H9 (cell line): Measurements from ENCODE around the gene IST1. TPM values are rescaled to one million over a fixed set of nuclear protein-coding genes. Genes with fewer than 3 reads are reported as not detected.

Experiments
- DNase-seq: peaks from one replicate; pipeline ENCODE4 v3.0.0-alpha.2; 2017
- H2AFZ ChIP-seq: one replicate; pipeline ENCODE4 v1.6.1; 2013; ENCODE audit warnings: mild to moderate bottlenecking, low read length, control low read depth, moderate library complexity
- H2AK5ac ChIP-seq: 2 replicates; pipeline ENCODE4 v1.6.1; 2013; ENCODE audit warnings: low read length, control low read depth, mixed read lengths; ENCODE audit not compliant: insufficient read length
- H2BK120ac ChIP-seq: one replicate; pipeline ENCODE4 v1.6.1; 2013; ENCODE audit warnings: low read depth, mild to moderate bottlenecking, low read length, control low read depth, inconsistent platforms; ENCODE audit not compliant: poor library complexity, severe bottlenecking
- H2BK12ac ChIP-seq: 2 replicates; pipeline ENCODE4 v1.6.1; 2013; ENCODE audit warnings: low read length, control low read depth, mixed read lengths, low read depth; ENCODE audit not compliant: insufficient read length
- H2BK15ac ChIP-seq: 2 replicates; pipeline ENCODE4 v1.6.1; 2013; ENCODE audit warnings: low read depth, low read length, control low read depth
- H2BK20ac ChIP-seq: one replicate; pipeline ENCODE4 v1.6.1; 2013; ENCODE audit warnings: low read depth, mild to moderate bottlenecking, low read length, control low read depth, inconsistent platforms; ENCODE audit not compliant: poor library complexity, severe bottlenecking
- H2BK5ac ChIP-seq: 2 replicates; pipeline ENCODE4 v1.6.1; 2013; ENCODE audit warnings: low read length, control low read depth, mixed read lengths; ENCODE audit not compliant: insufficient read length
- H3K14ac ChIP-seq: 2 replicates; pipeline ENCODE4 v1.6.1; 2013; ENCODE audit warnings: low read length, control low read depth; ENCODE audit not compliant: insufficient read depth
- H3K18ac ChIP-seq: 2 replicates; pipeline ENCODE4 v1.6.1; 2013; ENCODE audit warnings: low read depth, mild to moderate bottlenecking, mixed read lengths, low read length, control low read depth; ENCODE audit not compliant: insufficient read length
- H3K23ac ChIP-seq: 2 replicates; pipeline ENCODE4 v1.6.1; 2013; ENCODE audit warnings: low read length, control low read depth, mixed read lengths, low read depth; ENCODE audit not compliant: insufficient read length
- H3K23me2 ChIP-seq: 2 replicates; pipeline ENCODE4 v1.6.1; 2013; ENCODE audit warnings: low read depth, mild to moderate bottlenecking, mixed read lengths, low read length, control low read depth; ENCODE audit not compliant: insufficient read length, poor library complexity, severe bottlenecking
- H3K27ac ChIP-seq: 2 replicates; pipeline ENCODE4 v1.5.1; 2013; ENCODE audit warnings: low read length, control low read depth, mixed read lengths, low read depth; ENCODE audit not compliant: insufficient read length
- H3K27me3 ChIP-seq: 2 replicates; pipeline ENCODE4 v1.6.1; 2013; ENCODE audit warnings: low read length, control low read depth, inconsistent platforms; ENCODE audit not compliant: insufficient read depth
- H3K4ac ChIP-seq: 2 replicates; pipeline ENCODE4 v1.6.1; 2013; ENCODE audit warnings: low read depth, mild to moderate bottlenecking, control low read depth, inconsistent platforms, low read length, moderate library complexity
- H3K4me1 ChIP-seq: 2 replicates; pipeline ENCODE4 v1.6.1; 2013; ENCODE audit warnings: low read length, control low read depth, inconsistent platforms; ENCODE audit not compliant: insufficient read depth
- H3K4me2 ChIP-seq: 2 replicates; pipeline ENCODE4 v1.6.1; 2013; ENCODE audit warnings: low read length, control low read depth, mixed read lengths; ENCODE audit not compliant: insufficient read length, insufficient read depth
- H3K56ac ChIP-seq: 2 replicates; pipeline ENCODE4 v1.6.1; 2013; ENCODE audit warnings: low read depth, mild to moderate bottlenecking, mixed read lengths, low read length, control low read depth; ENCODE audit not compliant: insufficient read length
- H3K79me1 ChIP-seq: 2 replicates; pipeline ENCODE4 v1.6.1; 2013; ENCODE audit warnings: low read depth, mild to moderate bottlenecking, moderate library complexity, low read length, control low read depth, inconsistent platforms; ENCODE audit not compliant: insufficient read depth, poor library complexity, severe bottlenecking
- H3K79me2 ChIP-seq: 2 replicates; pipeline ENCODE4 v1.6.1; 2013; ENCODE audit warnings: low read length, control low read depth, inconsistent platforms; ENCODE audit not compliant: insufficient read depth
- H3K9ac ChIP-seq: 2 replicates; pipeline ENCODE4 v1.6.1; 2013; ENCODE audit warnings: low read length, control low read depth, mixed read lengths; ENCODE audit not compliant: insufficient read length; ENCODE audit errors: extremely low read depth
- H3K9me3 ChIP-seq: one replicate; pipeline ENCODE4 v1.6.1; 2013; ENCODE audit warnings: low read depth, low read length, inconsistent platforms; ENCODE audit not compliant: control insufficient read depth
- H3T11ph ChIP-seq: one replicate; pipeline ENCODE4 v1.6.1; 2013; ENCODE audit warnings: mild to moderate bottlenecking, low read length, control low read depth, inconsistent platforms
- H4K20me1 ChIP-seq: one replicate; pipeline ENCODE4 v1.6.1; 2013; ENCODE audit not compliant: control insufficient read depth, insufficient read length, insufficient read depth
- H4K5ac ChIP-seq: 2 replicates; pipeline ENCODE4 v1.6.1; 2013; ENCODE audit warnings: low read depth, mild to moderate bottlenecking, mixed read lengths, low read length, control low read depth; ENCODE audit not compliant: insufficient read length
- H4K8ac ChIP-seq: replicated peaks from 2 replicates; pipeline ENCODE4 v1.6.1; 2013; ENCODE audit warnings: low read length, control low read depth, mixed read lengths, low read depth; ENCODE audit not compliant: insufficient read length
- H4K91ac ChIP-seq: 2 replicates; pipeline ENCODE4 v1.6.1; 2013; ENCODE audit warnings: low read depth, mild to moderate bottlenecking, moderate library complexity, mixed read lengths, low read length, control low read depth; ENCODE audit not compliant: insufficient read length
- H3K27ac Mint-ChIP-seq, 3 experiments: 2 replicates in 2 of 3; 3 replicates in 1 of 3; pipeline ENCODE4 v1.8.0; 2020 to 2021; ENCODE audit warnings: mixed read lengths in 3 of 3, mild to moderate bottlenecking in 1 of 3, moderate library complexity in 1 of 3
- H3K27me3 Mint-ChIP-seq: 2 replicates; pipeline ENCODE4 v1.8.0; 2021; ENCODE audit warnings: low read depth, mild to moderate bottlenecking, moderate library complexity, mixed read lengths
- H3K36me3 Mint-ChIP-seq, 3 experiments: 2 replicates in 2 of 3; 3 replicates in 1 of 3; pipeline ENCODE4 v1.8.0; 2020 to 2021; ENCODE audit warnings: low read depth in 3 of 3, mixed read lengths in 3 of 3; ENCODE audit not compliant: insufficient read depth in 1 of 3
- H3K4me1 Mint-ChIP-seq, 2 experiments: 2 replicates each; pipeline ENCODE4 v1.8.0; 2020; ENCODE audit warnings: mixed read lengths in 2 of 2
- H3K4me3 Mint-ChIP-seq, 2 experiments: 2 replicates in 1 of 2; 3 replicates in 1 of 2; pipeline ENCODE4 v1.8.0; 2020 to 2021; ENCODE audit warnings: mild to moderate bottlenecking in 2 of 2, mixed read lengths in 2 of 2, moderate library complexity in 1 of 2
- H3K9me3 Mint-ChIP-seq, 2 experiments: 2 replicates in 1 of 2; 3 replicates in 1 of 2; pipeline ENCODE4 v1.8.0; 2020; ENCODE audit warnings: mild to moderate bottlenecking in 2 of 2, mixed read lengths in 2 of 2, moderate library complexity in 1 of 2
- WGBS: extraction: QIAGEN DNeasy Blood & Tissue Kit; methylation state at CpG from one replicate; pipeline ENCODE4 v1.1.7; 2013; ENCODE audit warnings: missing lambda C conversion rate, low lambda C conversion rate, mixed read lengths; ENCODE audit not compliant: insufficient read length; ENCODE audit errors: extremely low coverage; 5-methylcytosine and 5-hydroxymethylcytosine counted together
- total RNA-seq: library from RNA; stranded (reverse); gene quantifications from 2 replicates; pipeline ENCODE4 v1.2.1, GENCODE V29; 2021
- TF ChIP-seq, protein P1 (sequence below): fragments of 200-600 bp; sonication (generic); conservative IDR thresholded peaks from 3 replicates; pipeline ENCODE4 v1.8.0; 2021; ENCODE audit warnings: antibody characterized with exemption, mild to moderate bottlenecking

IST1 gene
- total RNA-seq, 1 experiment from 2014 or later: 263 TPM

DNA sequence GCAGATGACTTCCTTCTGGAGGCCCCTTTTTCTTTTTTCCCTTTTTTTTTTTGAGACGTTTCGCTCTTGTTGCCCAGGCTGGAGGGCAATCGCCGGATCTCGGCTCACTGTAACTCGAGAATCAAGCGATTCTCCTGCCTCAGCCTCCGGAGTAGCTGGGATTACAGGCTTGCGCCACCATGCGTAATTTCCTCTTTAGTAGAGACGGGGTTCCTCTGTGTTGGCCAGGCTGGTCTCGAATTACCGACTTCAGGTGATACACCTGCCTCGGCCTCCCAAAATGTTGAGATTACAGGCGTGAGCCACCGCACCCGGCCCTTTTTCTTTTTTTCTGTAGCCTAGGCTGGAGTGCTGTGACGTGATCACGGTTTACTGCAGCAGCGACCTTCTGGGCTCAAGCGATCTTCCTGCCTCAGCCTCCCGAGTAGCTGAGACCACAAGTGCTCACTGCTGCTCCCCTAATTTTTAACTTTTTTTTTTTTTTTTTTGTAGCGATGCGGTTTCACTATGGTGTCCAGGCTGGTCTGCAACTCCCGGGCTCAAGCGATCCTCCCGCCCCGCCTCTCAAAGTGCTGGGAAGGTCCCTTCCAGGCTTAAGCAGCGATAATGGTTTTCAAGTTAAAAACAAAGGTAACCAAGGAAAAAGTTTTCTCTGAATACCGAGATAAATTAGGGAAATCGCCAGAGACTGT, 956 bp upstream of the IST1 start:
- Histone ChIP-seq H4K20me1 (no peaks in the 10 kb centered on the region), H3K27me3 (no peaks in the 10 kb centered on the region), H2BK15ac (no peak overlapping the region), H3K23me2 (peaks cover 7% of the 10 kb centered on the region), H2BK120ac (no peak overlapping the region), H3K79me2 (peaks cover 25% of the 10 kb centered on the region; the same call in 1 of the 2 replicates), H3K9ac (peak overlapping the region; percentile 89), H3K4ac (no peak overlapping the region), H2BK20ac (no peak overlapping the region), H2AK5ac (no peak overlapping the region), H3K9me3 (no peaks in the 10 kb centered on the region), H3K14ac (peak overlapping the region; percentile 88), H2BK5ac (no peak overlapping the region), H2AFZ (no peak overlapping the region), H4K91ac (no peak overlapping the region), H3K4me1 (no peaks in the 10 kb centered on the region), H3K23ac (no peak overlapping the region), H3K4me2 (peak overlapping the region; percentile 93), H4K5ac (no peak overlapping the region), H3K79me1 (no peaks in the 10 kb centered on the region), H3K27ac (peak overlapping the region; percentile 59), H3K56ac (no peak overlapping the region), H4K8ac (no peak overlapping the region), H3K18ac (peak overlapping the region; percentile 58), H2BK12ac (no peak overlapping the region), H3T11ph (no peak overlapping the region)
- peak; percentile 86 for DNase-seq
- Mint-ChIP-seq H3K4me3 (peak overlapping the region; percentile 97 to 98), H3K9me3 (peaks cover 0 to 2% of the 10 kb centered on the region in 2 experiments; a peak in 1 of 5 replicates), H3K27me3 (no peaks in the 10 kb centered on the region; the same call in 1 of the 2 replicates), H3K4me1 (peaks cover 8 to 16% of the 10 kb centered on the region in 2 experiments), H3K36me3 (peaks cover 6 to 8% (median 6%) of the 10 kb centered on the region in 3 experiments; a peak in 6 of 7 replicates), H3K27ac (peak overlapping the region; percentile 99 to 100 (median 99))
- WGBS: no CpG with 5 or more reads among the region's 31 CpGs
- TF ChIP-seq, protein P1, sequence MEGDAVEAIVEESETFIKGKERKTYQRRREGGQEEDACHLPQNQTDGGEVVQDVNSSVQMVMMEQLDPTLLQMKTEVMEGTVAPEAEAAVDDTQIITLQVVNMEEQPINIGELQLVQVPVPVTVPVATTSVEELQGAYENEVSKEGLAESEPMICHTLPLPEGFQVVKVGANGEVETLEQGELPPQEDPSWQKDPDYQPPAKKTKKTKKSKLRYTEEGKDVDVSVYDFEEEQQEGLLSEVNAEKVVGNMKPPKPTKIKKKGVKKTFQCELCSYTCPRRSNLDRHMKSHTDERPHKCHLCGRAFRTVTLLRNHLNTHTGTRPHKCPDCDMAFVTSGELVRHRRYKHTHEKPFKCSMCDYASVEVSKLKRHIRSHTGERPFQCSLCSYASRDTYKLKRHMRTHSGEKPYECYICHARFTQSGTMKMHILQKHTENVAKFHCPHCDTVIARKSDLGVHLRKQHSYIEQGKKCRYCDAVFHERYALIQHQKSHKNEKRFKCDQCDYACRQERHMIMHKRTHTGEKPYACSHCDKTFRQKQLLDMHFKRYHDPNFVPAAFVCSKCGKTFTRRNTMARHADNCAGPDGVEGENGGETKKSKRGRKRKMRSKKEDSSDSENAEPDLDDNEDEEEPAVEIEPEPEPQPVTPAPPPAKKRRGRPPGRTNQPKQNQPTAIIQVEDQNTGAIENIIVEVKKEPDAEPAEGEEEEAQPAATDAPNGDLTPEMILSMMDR: peak; percentile 20; the same call in 1 of the 3 replicates
